Naive thymus-derived CD4-positive, alpha-beta T cell (primary cell): Measurements from ENCODE around the gene FBXL17. TPM values are rescaled to one million over a fixed set of nuclear protein-coding genes. Genes with fewer than 3 reads are reported as not detected.
A peak's percentile ranks its signal among the peaks of the same experiment; 100 is the strongest.

Source experiments
- ATAC-seq: fragments of 150-1000 bp; cut with Tn5 transposase; 2 replicates; pipeline ENCODE4 v1.10.0; 2021; ENCODE audit warnings: mild to moderate bottlenecking, moderate library complexity
- CTCF ChIA-PET: fragments of 350-600 bp; sonication (Branson Sonifier 250); formaldehyde crosslinking; loops from one replicate; lab custom pipeline; 2021; ENCODE audit warnings: antibody characterized with exemption; lab: Charles Lee
- POLR2A ChIA-PET: fragments of 350-600 bp; sonication (Branson Sonifier 250); formaldehyde crosslinking; loops from one replicate; lab custom pipeline; 2021; ENCODE audit warnings: antibody characterized with exemption, inconsistent platforms; lab: Charles Lee
- DNase-seq, 9 donors: peaks; one replicate each; pipeline versions ENCODE4 v3.0.0 to v3.0.0-alpha.2; 2020 to 2022; ENCODE audit warnings: mixed read lengths in 1 of 9
- H3K27ac ChIP-seq: one replicate; pipeline ENCODE4 v1.7.0; 2013; ENCODE audit warnings: mild to moderate bottlenecking, low read depth, low read length, moderate library complexity
- H3K27me3 ChIP-seq, 2 donors: one replicate each; pipeline ENCODE4 v1.7.0; 2013; ENCODE audit warnings: low read length in 2 of 2, mild to moderate bottlenecking in 2 of 2, moderate library complexity in 2 of 2; ENCODE audit not compliant: control insufficient read depth in 2 of 2, insufficient read depth in 2 of 2
- H3K36me3 ChIP-seq, 3 experiments: 1 replicate in 2 of 3; 2 replicates in 1 of 3; pipeline ENCODE4 v1.7.0; 2013; ENCODE audit warnings: low read length in 3 of 3, mild to moderate bottlenecking in 3 of 3, moderate library complexity in 1 of 3; ENCODE audit not compliant: insufficient read depth in 3 of 3, control insufficient read depth in 2 of 3
- H3K4me1 ChIP-seq, 2 donors: one replicate each; pipeline ENCODE4 v1.7.0; 2013; ENCODE audit warnings: low read length in 2 of 2, mild to moderate bottlenecking in 2 of 2, moderate library complexity in 1 of 2; ENCODE audit not compliant: control insufficient read depth in 2 of 2, insufficient read depth in 2 of 2
- H3K4me3 ChIP-seq: 2 replicates; pipeline ENCODE4 v1.7.0; 2013; ENCODE audit warnings: mild to moderate bottlenecking, low read length
- H3K9me3 ChIP-seq, 3 experiments: 1 replicate in 2 of 3; 2 replicates in 1 of 3; pipeline ENCODE4 v1.7.0; 2013; ENCODE audit warnings: low read length in 3 of 3; ENCODE audit not compliant: control insufficient read depth in 2 of 3
- H3K27ac Mint-ChIP-seq, 9 donors: one replicate each; pipeline ENCODE4 v1.8.0; 2020 to 2022; ENCODE audit warnings: mixed read lengths in 9 of 9, mild to moderate bottlenecking in 8 of 9, moderate library complexity in 5 of 9, inconsistent platforms in 2 of 9
- H3K27me3 Mint-ChIP-seq, 5 donors: one replicate each; pipeline ENCODE4 v1.8.0; 2021 to 2022; ENCODE audit warnings: mixed read lengths in 5 of 5, mild to moderate bottlenecking in 1 of 5
- H3K36me3 Mint-ChIP-seq, 5 donors: one replicate each; pipeline ENCODE4 v1.8.0; 2020 to 2022; ENCODE audit warnings: mixed read lengths in 5 of 5, mild to moderate bottlenecking in 3 of 5, inconsistent platforms in 1 of 5
- H3K4me1 Mint-ChIP-seq, 7 donors: one replicate each; pipeline ENCODE4 v1.8.0; 2020 to 2022; ENCODE audit warnings: mixed read lengths in 7 of 7, mild to moderate bottlenecking in 3 of 7, inconsistent platforms in 1 of 7
- H3K4me3 Mint-ChIP-seq, 10 donors: one replicate each; pipeline ENCODE4 v1.8.0; 2020 to 2022; ENCODE audit warnings: mild to moderate bottlenecking in 10 of 10, mixed read lengths in 10 of 10, moderate library complexity in 6 of 10, inconsistent platforms in 2 of 10
- H3K9me3 Mint-ChIP-seq, 11 donors: one replicate each; pipeline ENCODE4 v1.8.0; 2020 to 2022; ENCODE audit warnings: mixed read lengths in 11 of 11, mild to moderate bottlenecking in 4 of 11, inconsistent platforms in 1 of 11, moderate library complexity in 1 of 11
- intact Hi-C, 2 donors: fragments of 100-400 bp; cut with micrococcal nuclease; formaldehyde crosslinking; loops; one replicate each; pipeline ENCODE4 v1.15.1; 2023
- polyA plus RNA-seq, 2 donors: library from polyadenylated mRNA; unstranded; fragments of 300-500 nt; fragmentation: Illumina TruSeq; gene quantifications; one replicate each; pipeline ENCODE4 v1.2.3, GENCODE V29; 2021
- total RNA-seq, 6 experiments: library from RNA in 5 of 6; stranded (reverse) in 5 of 6; gene quantifications; 1 replicate in 5 of 6; 2 replicates in 1 of 6; pipeline ENCODE4 v1.2.3 and lab custom pipeline; 2021 to 2026

The FBXL17 gene
- total and polyA plus RNA-seq, 7 experiments from 2014 or later = 4.4 to 28.4 (median 19.6) TPM

DNA sequence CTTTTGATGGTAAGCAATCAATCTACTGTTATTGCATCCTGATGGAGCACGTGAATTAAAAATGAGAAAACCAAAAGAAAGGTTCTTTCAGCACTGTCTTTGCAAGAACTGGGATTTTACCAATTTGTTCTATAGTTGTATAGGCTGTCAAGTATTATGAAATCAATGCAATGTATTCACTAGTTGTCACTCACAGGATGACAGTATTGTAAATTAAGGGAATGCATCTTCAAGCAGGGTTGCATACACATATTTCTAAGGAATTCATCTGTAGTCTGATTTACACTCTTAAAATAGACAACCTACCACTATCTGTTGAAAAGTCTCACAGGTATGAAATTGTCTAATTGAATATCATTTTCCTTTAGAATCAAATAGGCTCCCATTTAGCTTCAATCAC lies 252.8 kb downstream of the FBXL17 start:
- H3K4me3 Mint-ChIP-seq = no peak overlapping the region
- H3K9me3 ChIP-seq = no peaks in the 10 kb centered on the region
- ChIA-PET POLR2A (no interaction called here), CTCF (no interaction called here)
- H3K9me3 Mint-ChIP-seq = no peaks in the 10 kb centered on the region
- no peak overlapping the region for H3K27ac Mint-ChIP-seq
- no peak overlapping the region for H3K4me3 ChIP-seq
- H3K36me3 ChIP-seq = peaks cover 0 to 3% (median 0%) of the 10 kb centered on the region in 3 experiments
- ATAC-seq (no peak), DNase-seq (no peak)
- H3K27ac ChIP-seq = no peak overlapping the region
- H3K27me3 Mint-ChIP-seq = no peaks in the 10 kb centered on the region
- H3K4me1 Mint-ChIP-seq = no peaks in the 10 kb centered on the region
- H3K27me3 ChIP-seq = no peaks in the 10 kb centered on the region
- H3K4me1 ChIP-seq = no peaks in the 10 kb centered on the region
- intact Hi-C loops = no loop called here
- H3K36me3 Mint-ChIP-seq = peaks cover 0 to 10% (median 0%) of the 10 kb centered on the region in 5 donors

DNA sequence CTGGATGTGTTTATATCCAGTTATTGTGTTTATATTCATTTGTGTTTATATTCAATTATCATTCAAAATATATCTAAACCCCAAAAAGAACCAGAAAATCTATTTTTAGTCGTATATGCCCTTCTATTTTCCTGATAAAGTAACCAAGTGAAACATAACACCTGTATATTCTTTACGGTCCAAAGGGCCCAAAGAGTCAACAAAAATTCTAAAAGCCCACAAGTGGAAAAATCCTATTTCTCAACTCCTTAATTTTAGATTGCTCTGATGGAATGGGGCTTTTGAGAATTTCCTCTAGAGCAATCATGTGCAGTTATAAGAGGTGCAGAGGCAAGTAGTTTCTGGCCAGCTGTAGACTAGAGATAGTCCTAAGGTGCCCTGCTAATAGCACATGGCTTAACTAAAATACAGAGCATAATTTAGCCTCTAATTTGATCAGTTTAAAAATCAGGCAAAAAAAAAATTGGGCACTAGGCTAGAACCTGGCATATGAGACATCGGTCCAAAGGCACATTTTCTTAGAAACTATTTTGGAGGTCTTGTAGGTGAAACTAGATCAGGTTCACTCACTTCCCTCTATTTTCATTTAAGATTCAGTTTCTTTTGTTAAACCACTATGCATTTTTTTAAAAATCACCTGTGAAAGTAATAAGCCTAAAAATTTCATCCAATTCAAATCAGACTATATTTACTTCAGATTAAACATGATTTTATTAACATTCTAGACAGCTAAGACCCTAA lies 256.0 kb downstream of the FBXL17 start:
- ChIA-PET CTCF (no interaction called here), POLR2A (no interaction called here)
- Mint-ChIP-seq H3K27me3 (no peaks in the 10 kb centered on the region), H3K36me3 (peaks cover 0 to 15% (median 6%) of the 10 kb centered on the region in 5 donors), H3K4me1 (no peaks in the 10 kb centered on the region), H3K9me3 (no peaks in the 10 kb centered on the region), H3K27ac (no peak overlapping the region), H3K4me3 (no peak overlapping the region)
- Histone ChIP-seq H3K27ac (no peak overlapping the region), H3K4me3 (no peak overlapping the region), H3K4me1 (no peaks in the 10 kb centered on the region), H3K9me3 (no peaks in the 10 kb centered on the region), H3K36me3 (peaks cover 0 to 3% (median 0%) of the 10 kb centered on the region in 3 experiments), H3K27me3 (no peaks in the 10 kb centered on the region)
- ATAC-seq (no peak), DNase-seq (no peak)
- intact Hi-C loops = no loop called here

DNA sequence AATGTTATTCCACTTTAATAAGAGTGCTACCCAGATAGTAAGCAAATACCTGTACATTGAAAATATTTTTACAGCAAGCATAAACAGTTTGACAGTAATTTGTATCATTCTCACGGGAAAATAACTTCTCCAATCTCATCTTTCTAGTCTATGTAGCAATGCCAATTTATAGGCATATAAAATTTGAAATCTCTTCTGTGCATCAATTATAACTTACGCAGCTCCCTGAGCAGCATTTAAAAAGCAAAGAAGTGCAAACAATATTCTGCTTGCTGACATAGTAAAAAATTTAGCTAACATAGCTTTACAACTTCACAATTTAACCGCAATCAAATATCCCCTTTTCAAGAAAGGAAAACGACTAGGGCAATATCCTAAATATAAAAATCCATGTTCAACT lies 257.3 kb downstream of the FBXL17 start:
- H3K36me3 ChIP-seq = peaks cover 0 to 3% (median 0%) of the 10 kb centered on the region in 3 experiments
- no peaks in the 10 kb centered on the region for H3K27me3 ChIP-seq
- H3K4me1 Mint-ChIP-seq = no peaks in the 10 kb centered on the region
- CTCF ChIA-PET = no interaction called here
- intact Hi-C loops = no loop called here
- no peak overlapping the region for H3K27ac Mint-ChIP-seq
- H3K4me3 ChIP-seq = no peak overlapping the region
- H3K36me3 Mint-ChIP-seq = peaks cover 0 to 22% (median 6%) of the 10 kb centered on the region in 5 donors
- POLR2A ChIA-PET = no interaction called here
- H3K9me3 Mint-ChIP-seq = no peaks in the 10 kb centered on the region
- no peak for ATAC-seq
- H3K27me3 Mint-ChIP-seq = no peaks in the 10 kb centered on the region
- DNase-seq = no peak
- no peak overlapping the region for H3K4me3 Mint-ChIP-seq
- H3K4me1 ChIP-seq = no peaks in the 10 kb centered on the region
- no peaks in the 10 kb centered on the region for H3K9me3 ChIP-seq
- no peak overlapping the region for H3K27ac ChIP-seq

DNA sequence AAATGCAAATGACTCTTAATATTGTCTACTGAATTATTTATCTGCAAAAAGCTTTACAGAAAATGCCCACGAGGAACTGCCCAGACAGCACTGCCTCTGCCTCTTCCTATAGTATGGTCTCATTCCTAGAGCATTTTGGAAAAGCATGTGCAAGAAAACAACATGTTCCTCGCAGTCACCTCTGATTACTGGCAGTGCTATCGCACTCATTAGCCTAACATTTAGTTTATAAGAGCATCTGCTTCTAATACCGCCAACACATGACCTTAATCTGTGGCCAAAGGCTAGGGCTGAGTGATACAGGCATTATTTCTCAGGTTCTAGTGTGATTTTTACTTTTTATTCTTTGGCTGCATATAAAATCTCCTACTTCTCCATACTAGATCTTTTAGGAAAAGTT lies 259.2 kb downstream of the FBXL17 start:
- ChIA-PET CTCF (no interaction called here), POLR2A (no interaction called here)
- H3K36me3 Mint-ChIP-seq = peaks cover 0 to 28% (median 7%) of the 10 kb centered on the region in 5 donors
- H3K27me3 Mint-ChIP-seq = no peaks in the 10 kb centered on the region
- intact Hi-C loops = no loop called here
- no peaks in the 10 kb centered on the region for H3K9me3 ChIP-seq
- no peaks in the 10 kb centered on the region for H3K27me3 ChIP-seq
- ATAC-seq = no peak
- H3K4me3 Mint-ChIP-seq = no peak overlapping the region
- H3K4me1 Mint-ChIP-seq = no peaks in the 10 kb centered on the region
- no peak for DNase-seq
- H3K27ac Mint-ChIP-seq = no peak overlapping the region
- H3K27ac ChIP-seq = no peak overlapping the region
- peaks cover 0 to 3% (median 0%) of the 10 kb centered on the region in 3 experiments for H3K36me3 ChIP-seq
- no peak overlapping the region for H3K4me3 ChIP-seq
- H3K9me3 Mint-ChIP-seq = no peaks in the 10 kb centered on the region
- no peaks in the 10 kb centered on the region for H3K4me1 ChIP-seq

DNA sequence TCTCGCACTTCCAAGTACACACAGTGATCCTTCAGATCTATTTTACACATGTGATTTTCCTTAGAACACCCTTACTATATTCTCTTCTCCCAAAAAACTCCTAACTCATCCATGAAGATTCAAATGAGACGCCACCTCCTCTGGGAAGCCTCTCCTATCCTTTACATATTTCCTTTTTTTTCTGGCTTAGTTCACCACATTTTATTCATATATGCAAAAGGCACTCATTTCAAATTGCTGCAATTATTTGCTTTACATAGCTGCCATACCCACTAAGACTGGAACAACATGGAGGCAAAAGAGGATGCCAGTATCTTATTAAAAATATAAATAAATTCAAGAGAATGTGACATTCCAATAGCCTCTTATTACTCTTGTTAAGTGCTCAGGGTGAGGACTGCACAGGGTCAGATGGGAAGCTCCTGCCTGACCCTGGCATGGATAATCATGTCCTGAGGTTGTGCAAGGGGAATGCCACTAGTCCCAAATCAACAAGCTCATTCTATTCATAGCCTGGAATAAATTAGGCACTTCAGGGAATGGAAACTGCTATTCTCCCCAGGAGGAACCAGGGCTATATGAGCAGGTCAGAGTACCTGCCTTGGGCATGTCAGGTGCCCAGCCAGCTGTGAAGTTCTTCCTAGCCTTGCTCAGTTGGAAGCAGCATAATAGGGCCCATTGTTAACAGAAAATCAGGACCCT lies 262.9 kb downstream of the FBXL17 start:
- Mint-ChIP-seq H3K4me3 (no peak overlapping the region), H3K27ac (peak overlapping the region in 1 of 9 donors; percentile 53), H3K4me1 (no peaks in the 10 kb centered on the region), H3K27me3 (no peaks in the 10 kb centered on the region), H3K36me3 (peaks cover 0 to 42% (median 22%) of the 10 kb centered on the region in 5 donors), H3K9me3 (peaks cover 0 to 4% (median 0%) of the 10 kb centered on the region in 11 donors)
- no peaks in the 10 kb centered on the region for H3K27me3 ChIP-seq
- CTCF ChIA-PET = no interaction called here
- H3K9me3 ChIP-seq = no peaks in the 10 kb centered on the region
- no peak overlapping the region for H3K27ac ChIP-seq
- DNase-seq (no peak), ATAC-seq (no peak)
- H3K36me3 ChIP-seq = no peaks in the 10 kb centered on the region
- POLR2A ChIA-PET = no interaction called here
- intact Hi-C loops = no loop called here
- no peak overlapping the region for H3K4me3 ChIP-seq
- no peaks in the 10 kb centered on the region for H3K4me1 ChIP-seq

DNA sequence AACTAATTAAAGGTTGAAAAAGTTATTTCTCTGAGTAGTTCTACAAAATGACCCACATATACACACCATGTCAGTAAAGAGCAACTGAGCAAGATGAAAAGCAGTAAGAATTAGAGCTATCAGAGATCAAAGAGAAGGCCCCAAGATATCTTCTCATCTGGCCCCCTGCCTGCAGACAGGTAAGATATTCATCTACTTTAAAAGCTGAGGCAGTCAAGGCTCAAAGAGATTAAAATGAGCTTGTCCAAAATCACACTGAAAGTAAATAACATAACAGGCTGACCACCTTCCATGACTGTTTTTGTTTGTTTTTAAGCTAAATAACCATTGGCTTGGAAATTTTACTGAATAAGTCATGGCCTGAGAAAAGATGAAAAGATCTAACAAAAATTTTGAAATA lies 266.2 kb downstream of the FBXL17 start:
- DNase-seq (no peak), ATAC-seq (no peak)
- Mint-ChIP-seq H3K27me3 (no peaks in the 10 kb centered on the region), H3K4me1 (no peaks in the 10 kb centered on the region), H3K9me3 (peaks cover 0 to 15% (median 3%) of the 10 kb centered on the region in 11 donors), H3K4me3 (no peak overlapping the region), H3K27ac (no peak overlapping the region), H3K36me3 (peaks cover 0 to 54% (median 35%) of the 10 kb centered on the region in 5 donors)
- Histone ChIP-seq H3K27ac (no peak overlapping the region), H3K36me3 (no peaks in the 10 kb centered on the region), H3K4me1 (no peaks in the 10 kb centered on the region), H3K27me3 (no peaks in the 10 kb centered on the region), H3K9me3 (no peaks in the 10 kb centered on the region), H3K4me3 (no peak overlapping the region)
- ChIA-PET CTCF (no interaction called here), POLR2A (no interaction called here)
- intact Hi-C loops = no loop called here
